ENCODE data around the gene GNAQ. TPM values are rescaled to one million over a fixed set of nuclear protein-coding genes. Genes with fewer than 3 reads are reported as not detected.

Gene GNAQ
- polyA plus RNA-seq, 1 donor (not counting 4 experiments of a cell fraction or from before 2014, with no cell fraction given): 64.3 TPM

DNA sequence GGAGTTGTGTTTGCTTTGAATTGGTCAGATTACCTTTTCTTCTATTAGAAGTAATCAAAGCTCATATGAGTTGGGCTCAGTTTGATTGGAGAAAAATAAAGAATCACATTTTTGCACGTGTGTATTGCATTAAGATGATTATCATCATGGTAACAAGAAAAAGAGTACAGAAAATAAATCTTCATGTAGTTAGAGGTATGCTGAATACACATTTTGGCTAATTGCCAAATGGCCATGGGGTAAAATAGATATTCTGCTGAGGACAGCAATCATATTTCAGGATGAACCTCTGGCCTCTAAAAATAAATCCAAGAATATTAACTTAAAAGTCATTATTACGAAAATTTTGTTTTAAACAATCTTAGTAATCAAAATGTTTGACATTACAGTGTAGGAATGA lies 38.9 kb upstream of the GNAQ start:
- Histone ChIP-seq H3K36me3 (ENCODE audit: control insufficient read depth in 2 of 2, extremely low read depth in 1 of 2, insufficient read depth in 2 of 2, low read length in 2 of 2) (no peaks in the 10 kb centered on the region), H3K27ac (ENCODE audit: control insufficient read depth, insufficient read depth, low read length) (no peak overlapping the region), H3K4me3 (ENCODE audit: control insufficient read depth in 2 of 3, extremely low read depth in 1 of 3, insufficient read depth in 2 of 3, low read depth in 1 of 3, low read length in 3 of 3) (no peak overlapping the region), H2AFZ (ENCODE audit: control insufficient read depth, low read length) (no peak overlapping the region), H3K9me3 (ENCODE audit: control insufficient read depth, low read depth, low read length) (no peaks in the 10 kb centered on the region), H3K79me2 (ENCODE audit: control insufficient read depth, insufficient read depth, low read length) (no peaks in the 10 kb centered on the region), H3K27me3 (ENCODE audit: control insufficient read depth, extremely low read depth, insufficient read depth, low read length) (no peaks in the 10 kb centered on the region), H3K4me1 (ENCODE audit: control insufficient read depth, extremely low read depth, insufficient read depth, low read length) (no peaks in the 10 kb centered on the region), H4K20me1 (ENCODE audit: control insufficient read depth, extremely low read depth, insufficient read depth, low read length) (no peaks in the 10 kb centered on the region), H3K4me2 (ENCODE audit: control insufficient read depth, extremely low read depth, insufficient read depth, low read depth, low read length) (no peak overlapping the region), H3K9ac (ENCODE audit: control insufficient read depth, extremely low read depth, insufficient read depth, low read length) (no peak overlapping the region), H3K9me1 (ENCODE audit: control insufficient read depth, extremely low read depth, insufficient read depth, low read length) (no peaks in the 10 kb centered on the region)
- DNase-seq (ENCODE audit: low read depth, low spot score) (no peak), FAIRE-seq (no peak)
- TF ChIP-seq EZH2 (IDR thresholded peaks at IDR 0.05; ENCODE audit: low read length): no peak
- TF ChIP-seq, protein P1, sequence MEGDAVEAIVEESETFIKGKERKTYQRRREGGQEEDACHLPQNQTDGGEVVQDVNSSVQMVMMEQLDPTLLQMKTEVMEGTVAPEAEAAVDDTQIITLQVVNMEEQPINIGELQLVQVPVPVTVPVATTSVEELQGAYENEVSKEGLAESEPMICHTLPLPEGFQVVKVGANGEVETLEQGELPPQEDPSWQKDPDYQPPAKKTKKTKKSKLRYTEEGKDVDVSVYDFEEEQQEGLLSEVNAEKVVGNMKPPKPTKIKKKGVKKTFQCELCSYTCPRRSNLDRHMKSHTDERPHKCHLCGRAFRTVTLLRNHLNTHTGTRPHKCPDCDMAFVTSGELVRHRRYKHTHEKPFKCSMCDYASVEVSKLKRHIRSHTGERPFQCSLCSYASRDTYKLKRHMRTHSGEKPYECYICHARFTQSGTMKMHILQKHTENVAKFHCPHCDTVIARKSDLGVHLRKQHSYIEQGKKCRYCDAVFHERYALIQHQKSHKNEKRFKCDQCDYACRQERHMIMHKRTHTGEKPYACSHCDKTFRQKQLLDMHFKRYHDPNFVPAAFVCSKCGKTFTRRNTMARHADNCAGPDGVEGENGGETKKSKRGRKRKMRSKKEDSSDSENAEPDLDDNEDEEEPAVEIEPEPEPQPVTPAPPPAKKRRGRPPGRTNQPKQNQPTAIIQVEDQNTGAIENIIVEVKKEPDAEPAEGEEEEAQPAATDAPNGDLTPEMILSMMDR (optimal IDR thresholded peaks at IDR 0.05 in 1 of 3, IDR thresholded peaks at IDR 0.05 in 1 of 3, conservative IDR thresholded peaks at IDR 0.05 in 1 of 3; ENCODE audit: extremely low read depth in 1 of 3, insufficient read depth in 2 of 3, low read length in 3 of 3): no peak
- dilution Hi-C loops (cut with MboI; ENCODE audit: extremely low pct_ligation_motif_present, low sequenced_read_pairs): no loop called here

DNA sequence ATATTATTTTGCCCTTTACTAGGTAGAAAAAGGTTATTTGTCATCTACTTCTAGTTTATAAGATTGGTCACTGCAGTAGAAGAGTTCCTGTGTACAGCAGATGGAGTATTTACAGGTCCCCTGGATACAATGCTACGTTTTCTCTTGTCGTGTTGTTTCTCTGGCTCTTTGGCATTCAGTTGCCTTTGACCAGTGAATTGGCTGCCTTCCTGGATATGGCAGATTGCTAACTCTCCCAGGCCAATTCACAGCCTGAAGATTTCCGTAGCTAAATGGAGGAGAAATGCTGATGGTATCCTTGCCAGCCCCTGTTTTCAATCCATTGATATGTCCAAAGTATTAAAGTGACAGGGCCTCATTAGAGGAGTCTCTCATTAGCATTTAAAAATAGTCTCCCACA lies 32.5 kb upstream of the GNAQ start:
- dilution Hi-C loops (cut with MboI; ENCODE audit: extremely low pct_ligation_motif_present, low sequenced_read_pairs): no loop called here
- TF ChIP-seq EZH2 (IDR thresholded peaks at IDR 0.05; ENCODE audit: low read length): no peak
- TF ChIP-seq, protein P1 (optimal IDR thresholded peaks at IDR 0.05 in 1 of 3, IDR thresholded peaks at IDR 0.05 in 1 of 3, conservative IDR thresholded peaks at IDR 0.05 in 1 of 3; ENCODE audit: extremely low read depth in 1 of 3, insufficient read depth in 2 of 3, low read length in 3 of 3): no peak
- Histone ChIP-seq H3K36me3 (ENCODE audit: control insufficient read depth in 2 of 2, extremely low read depth in 1 of 2, insufficient read depth in 2 of 2, low read length in 2 of 2) (no peaks in the 10 kb centered on the region), H3K27me3 (ENCODE audit: control insufficient read depth, extremely low read depth, insufficient read depth, low read length) (no peaks in the 10 kb centered on the region), H3K4me2 (ENCODE audit: control insufficient read depth, extremely low read depth, insufficient read depth, low read depth, low read length) (no peak overlapping the region), H3K9me1 (ENCODE audit: control insufficient read depth, extremely low read depth, insufficient read depth, low read length) (no peaks in the 10 kb centered on the region), H3K4me3 (ENCODE audit: control insufficient read depth in 2 of 3, extremely low read depth in 1 of 3, insufficient read depth in 2 of 3, low read depth in 1 of 3, low read length in 3 of 3) (no peak overlapping the region), H2AFZ (ENCODE audit: control insufficient read depth, low read length) (no peak overlapping the region), H3K9ac (ENCODE audit: control insufficient read depth, extremely low read depth, insufficient read depth, low read length) (no peak overlapping the region), H3K4me1 (ENCODE audit: control insufficient read depth, extremely low read depth, insufficient read depth, low read length) (no peaks in the 10 kb centered on the region), H3K27ac (ENCODE audit: control insufficient read depth, insufficient read depth, low read length) (no peak overlapping the region), H3K79me2 (ENCODE audit: control insufficient read depth, insufficient read depth, low read length) (no peaks in the 10 kb centered on the region), H3K9me3 (ENCODE audit: control insufficient read depth, low read depth, low read length) (no peaks in the 10 kb centered on the region), H4K20me1 (ENCODE audit: control insufficient read depth, extremely low read depth, insufficient read depth, low read length) (no peaks in the 10 kb centered on the region)
- FAIRE-seq (no peak), DNase-seq (ENCODE audit: low read depth, low spot score) (no peak)

Data from keratinocyte (primary cell).